Activated CD4-positive, CD25-positive, alpha-beta regulatory T cell treated with anti-CD3 and anti-CD28 coated beads, Interleukin-2, amount 50 U/mL, for 16 hours (primary cell): ENCODE measurements around the gene PPARG.
"Not testable (repeated sequence)": the region's sequence is repeated elsewhere in the genome, so short reads cannot be mapped to it uniquely, and the experiment has no call there.

Source experiments
- DNase-seq: peaks from one replicate; pipeline ENCODE4 v3.0.0-alpha.2; 2020; ENCODE audit warnings: low read depth, low spot score

PPARG gene

DNA sequence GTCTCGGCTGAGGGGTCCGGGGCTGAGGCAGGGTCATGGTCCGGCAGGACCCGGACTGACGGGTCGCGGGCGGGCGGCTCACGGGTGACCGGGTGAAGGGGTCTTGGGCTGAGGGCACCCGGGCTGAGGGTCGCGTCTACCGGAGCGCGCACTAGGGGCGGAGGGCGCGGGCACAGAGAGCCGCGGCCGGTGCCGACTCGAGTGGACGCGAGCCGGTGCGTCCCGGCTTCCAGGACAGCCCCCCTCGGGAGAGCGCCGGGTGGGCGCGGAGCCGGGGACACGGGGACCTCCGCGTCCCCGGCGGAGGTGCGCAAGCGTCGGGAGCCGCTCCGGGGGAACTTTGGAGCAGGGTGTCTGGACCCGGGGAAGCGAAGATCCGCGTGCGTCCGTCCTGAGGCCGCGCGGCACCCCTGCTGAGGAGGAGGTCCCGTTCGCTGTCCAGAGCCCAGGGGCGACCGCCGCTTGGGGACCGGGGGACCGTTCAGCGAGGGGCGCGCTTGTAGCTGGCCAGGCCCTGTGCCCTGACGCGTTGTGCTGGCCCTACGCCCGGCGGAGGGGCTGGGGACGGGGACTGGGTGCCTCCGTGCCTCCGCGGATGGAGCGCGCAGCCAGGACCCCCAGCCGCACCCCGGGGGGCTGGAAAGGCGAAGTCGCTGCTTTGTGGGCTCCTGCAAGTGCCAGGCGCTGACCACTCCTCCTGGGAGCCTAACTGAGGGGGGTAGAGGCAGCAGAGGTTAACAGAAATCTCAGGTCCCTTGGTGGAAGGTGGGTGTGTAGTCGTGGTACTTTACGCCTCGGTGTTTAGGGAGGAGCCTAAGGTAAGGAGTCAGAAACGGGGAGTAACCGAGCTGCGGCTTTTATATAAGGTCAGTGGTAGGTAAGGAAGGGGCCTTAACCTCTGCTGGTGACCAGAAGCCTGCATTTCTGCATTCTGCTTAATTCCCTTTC is at the start of gene PPARG:
Gene PPARG, plus strand, starts transcription at position 889 of the 948 bp plus-strand sequence. CDS start 90,642 bp downstream, outside the sequence.
- DNase-seq, result no peak

- DNase-seq, result no peak
These were observed 49.6 kb upstream of the PPARG start for GRCh38 chr3:12239301-12239700.

- DNase-seq, result no peak
These were observed 46.1 kb upstream of the PPARG start for GRCh38 chr3:12242772-12243171.

GRCh38 chr3:12246497-12247163 is 42.2 kb upstream of the PPARG start:
- no peak for DNase-seq

GRCh38 chr3:12247411-12247810 is 41.5 kb upstream of the PPARG start:
- DNase-seq, result no peak

DNA sequence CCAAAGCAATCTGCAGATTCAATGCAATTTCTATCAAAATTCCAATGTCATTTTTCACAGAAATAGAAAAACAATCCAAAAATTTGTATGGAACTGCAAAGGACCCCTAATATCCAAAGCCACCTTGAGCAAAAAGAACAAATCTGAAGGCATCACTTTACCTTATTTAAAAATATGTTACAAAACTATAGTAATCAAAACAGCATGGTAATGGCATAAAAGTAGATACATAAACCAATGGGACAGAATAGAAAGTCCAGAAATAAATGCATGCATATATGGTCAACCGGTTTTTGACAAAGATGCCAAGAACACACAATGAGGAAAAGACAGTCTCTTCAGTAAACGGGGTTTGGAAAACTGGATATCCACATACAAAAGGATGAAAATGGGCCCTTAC is 39.4 kb upstream of the PPARG start:
- DNase-seq, result no peak

DNA sequence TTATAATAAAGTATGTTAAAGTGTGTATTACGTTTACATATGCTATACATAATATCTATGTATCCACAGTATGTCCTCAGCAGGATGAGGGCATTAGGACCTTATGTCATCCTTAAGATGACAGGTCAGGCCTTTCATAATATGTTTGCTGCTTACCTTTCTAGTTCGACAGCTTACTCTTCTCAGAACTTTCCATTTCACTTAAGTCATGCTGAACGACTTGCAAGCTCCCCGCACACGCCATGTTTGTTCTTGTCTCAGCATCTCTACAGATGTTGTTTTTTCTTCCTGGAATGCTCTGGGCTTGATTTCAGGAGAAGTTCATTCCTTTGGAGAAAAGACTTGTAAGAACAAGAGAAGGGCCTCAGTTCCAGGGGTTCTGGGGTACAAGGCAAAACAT is 36.0 kb upstream of the PPARG start:
- DNase-seq, result no peak

GRCh38 chr3:12253516-12254343 is 35.1 kb upstream of the PPARG start:
- no peak for DNase-seq

GRCh38 chr3:12255393-12255792 is 33.5 kb upstream of the PPARG start:
- DNase-seq, result no peak

GRCh38 chr3:12258911-12259310 is 30.0 kb upstream of the PPARG start:
- DNase-seq, result no peak

- not testable (repeated sequence) for DNase-seq
These were observed 26.7 kb upstream of the PPARG start for GRCh38 chr3:12262173-12262572.

DNA sequence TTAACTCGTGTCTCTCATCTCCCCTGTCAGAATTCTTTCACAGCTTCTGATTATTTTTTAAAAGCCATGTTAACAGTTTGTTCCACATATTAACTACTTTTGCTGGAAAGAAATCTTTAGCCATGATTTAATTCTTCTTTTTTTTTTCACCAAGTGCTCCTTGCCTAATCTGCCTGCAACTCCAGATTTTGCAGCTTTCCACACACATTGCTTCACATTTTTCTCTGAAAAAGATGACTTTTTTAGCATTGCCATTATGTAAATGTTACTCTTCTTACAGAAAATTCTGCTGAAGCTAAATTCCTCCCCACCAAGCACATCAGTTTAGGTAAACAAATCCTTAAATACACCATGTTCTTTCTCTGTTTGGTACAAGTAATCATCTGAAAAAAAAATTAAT is 23.4 kb upstream of the PPARG start:
- no peak for DNase-seq

- no peak for DNase-seq
These were observed 22.8 kb upstream of the PPARG start for GRCh38 chr3:12266038-12266437.

DNA sequence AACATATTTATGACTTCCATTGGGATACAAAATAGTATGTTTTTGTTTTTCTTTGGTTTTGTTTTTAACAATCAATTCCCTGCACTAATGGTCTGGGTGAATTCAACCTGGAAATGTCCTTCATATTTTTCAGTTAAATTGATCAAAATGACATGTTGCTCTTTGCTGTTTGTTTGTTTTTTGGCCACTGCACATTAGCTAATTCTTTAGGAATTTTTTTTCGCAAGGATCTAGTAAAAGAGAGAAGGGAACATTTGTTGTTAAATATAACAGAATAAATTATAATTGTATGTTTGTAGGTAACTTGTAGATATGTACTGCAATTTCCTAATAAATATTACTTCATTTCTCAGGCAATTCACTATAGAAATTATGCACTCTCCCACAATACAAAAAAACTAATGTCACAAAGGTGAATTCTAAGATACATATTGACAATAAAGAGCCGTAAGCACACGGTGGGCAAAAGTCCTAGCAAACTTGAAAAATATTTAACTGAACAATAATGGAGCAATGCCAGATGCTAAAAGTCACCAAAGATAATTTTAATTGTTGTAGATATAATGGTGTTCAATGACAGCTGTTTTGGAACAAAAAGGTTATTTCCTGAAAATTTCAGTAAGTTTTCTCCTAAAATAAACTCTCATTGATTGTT is 21.4 kb upstream of the PPARG start:
- DNase-seq, result no peak

DNA sequence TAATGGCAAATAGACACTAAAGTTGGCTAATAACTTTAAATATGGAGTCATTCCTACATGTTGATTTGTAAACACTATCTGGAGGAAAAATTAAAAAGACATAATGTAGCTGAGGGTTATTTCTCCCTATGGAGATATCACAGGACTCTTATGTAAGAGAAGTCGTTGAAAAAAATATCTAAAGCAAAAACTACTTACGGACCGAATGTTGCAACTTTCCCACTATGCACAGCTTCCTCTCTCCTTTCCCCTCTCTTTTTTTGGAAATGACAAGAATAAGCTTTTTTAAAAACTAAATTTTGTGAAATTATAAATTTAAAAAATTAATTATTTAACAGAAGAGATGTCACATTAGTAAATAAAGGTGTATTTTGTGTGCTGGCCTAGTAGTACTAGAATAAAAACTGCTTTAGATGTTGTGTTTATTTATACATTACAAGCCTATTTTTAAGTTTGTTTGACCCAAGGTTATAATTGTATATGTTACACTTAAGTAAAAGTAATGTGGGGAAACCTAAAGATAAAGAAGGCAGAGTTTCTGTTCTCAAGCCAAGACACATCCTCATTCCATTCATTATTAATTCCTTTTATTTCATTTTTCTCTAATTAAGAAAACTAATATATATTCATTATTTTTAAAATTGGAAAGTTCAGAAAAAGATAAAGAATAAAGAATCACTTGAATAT is 20.7 kb upstream of the PPARG start:
- DNase-seq, result no peak

DNA sequence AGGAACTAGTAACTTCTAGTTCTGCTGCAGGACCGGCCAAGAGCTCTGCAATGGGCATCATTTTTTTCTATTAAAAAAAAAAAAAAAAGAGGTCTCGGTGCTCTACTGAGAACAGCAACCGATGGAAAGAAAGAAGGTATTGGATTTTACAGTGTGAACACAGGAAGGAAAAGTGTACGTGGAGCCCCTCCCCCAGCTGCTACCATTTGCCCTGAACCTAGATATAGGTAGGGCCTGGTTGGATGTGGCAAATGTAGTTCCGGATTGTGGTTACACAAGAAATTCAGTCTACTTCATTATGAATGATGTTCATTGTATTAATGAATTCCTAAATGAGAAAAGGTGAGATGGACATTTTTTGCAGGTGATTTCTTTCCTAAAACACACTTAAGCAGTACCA is 17.9 kb upstream of the PPARG start:
- no peak for DNase-seq

DNA sequence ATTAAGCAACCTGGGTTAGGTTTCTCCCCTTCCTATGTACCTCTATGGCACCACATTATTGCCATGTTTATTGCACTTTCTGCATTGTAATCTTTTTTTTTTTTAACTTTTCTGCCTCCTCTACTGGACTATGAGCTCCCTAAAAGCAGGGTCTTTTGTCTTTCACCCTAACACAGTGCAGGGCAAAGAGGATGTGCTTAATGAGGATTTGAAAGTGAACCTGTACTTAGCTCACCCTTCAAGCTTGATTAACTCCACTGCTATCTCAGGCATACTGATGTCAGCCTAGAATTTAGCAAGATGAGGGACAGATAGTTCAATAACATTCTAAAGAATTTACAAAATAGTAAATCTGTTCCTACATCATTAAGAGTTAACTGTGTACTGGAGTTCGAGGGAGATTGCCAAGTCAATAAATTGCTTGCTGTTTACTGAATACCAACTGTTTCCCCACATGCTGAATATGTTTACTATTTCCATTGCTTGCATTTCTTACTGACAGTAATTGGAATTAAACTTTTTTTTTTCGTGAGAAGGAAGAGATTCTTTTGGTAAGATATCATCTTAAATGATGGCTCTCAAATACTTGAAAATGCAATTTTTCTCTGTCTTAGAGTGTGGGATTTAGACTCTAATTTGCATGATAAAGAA is 15.7 kb upstream of the PPARG start:
- DNase-seq, result no peak

DNA sequence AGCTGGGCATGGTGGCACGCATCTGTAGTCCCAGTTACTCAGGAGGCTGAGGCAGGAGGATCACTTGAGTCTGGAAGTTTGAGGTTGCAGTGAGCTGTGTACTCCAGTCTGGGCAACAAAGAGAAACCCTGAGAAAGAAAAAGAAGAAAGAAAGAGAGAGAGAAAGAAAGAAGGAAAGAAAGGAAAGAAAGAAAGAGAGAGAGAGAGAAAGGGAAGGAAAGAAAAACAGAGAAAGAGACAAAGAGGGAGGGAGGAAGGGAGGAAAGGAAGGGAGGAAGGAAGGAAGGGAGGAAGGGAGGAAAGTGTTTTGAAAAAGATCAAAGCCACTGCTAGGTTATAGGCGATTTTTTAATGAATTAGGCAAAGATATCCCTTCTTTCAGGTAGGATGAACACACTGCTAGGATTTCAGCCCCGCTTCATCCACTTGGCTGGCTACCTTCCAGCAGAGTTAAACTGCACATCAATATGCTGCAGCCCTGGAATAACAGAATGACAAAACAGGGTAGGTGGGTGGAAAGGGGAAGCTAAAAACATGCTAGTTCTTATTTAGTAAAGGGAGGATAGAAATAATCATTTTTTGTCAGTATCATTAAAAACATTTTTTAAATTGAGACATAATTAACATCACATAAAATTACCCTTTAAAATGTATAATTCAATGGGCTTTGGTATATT is 12.8 kb upstream of the PPARG start:
- no peak for DNase-seq

DNA sequence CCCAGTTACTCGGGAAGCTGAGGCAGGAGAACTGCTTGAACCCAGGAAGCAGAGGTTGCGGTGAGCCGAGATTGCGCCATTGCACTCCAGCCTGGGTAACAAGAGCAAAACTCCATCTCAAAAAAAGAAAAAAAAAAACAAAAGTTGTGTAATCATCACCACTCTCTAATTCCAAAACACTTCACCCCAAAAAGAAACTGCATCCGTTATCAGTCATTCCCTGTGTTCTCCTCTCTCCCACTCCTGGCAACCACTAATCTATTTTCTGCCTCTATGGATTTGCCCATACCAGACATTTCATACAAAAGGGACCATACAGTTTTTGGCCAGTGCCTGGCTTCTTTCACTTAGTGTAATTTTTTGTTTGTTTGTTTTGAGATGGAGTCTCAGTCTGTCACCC is 12.0 kb upstream of the PPARG start:
- DNase-seq, result not testable (repeated sequence)

DNA sequence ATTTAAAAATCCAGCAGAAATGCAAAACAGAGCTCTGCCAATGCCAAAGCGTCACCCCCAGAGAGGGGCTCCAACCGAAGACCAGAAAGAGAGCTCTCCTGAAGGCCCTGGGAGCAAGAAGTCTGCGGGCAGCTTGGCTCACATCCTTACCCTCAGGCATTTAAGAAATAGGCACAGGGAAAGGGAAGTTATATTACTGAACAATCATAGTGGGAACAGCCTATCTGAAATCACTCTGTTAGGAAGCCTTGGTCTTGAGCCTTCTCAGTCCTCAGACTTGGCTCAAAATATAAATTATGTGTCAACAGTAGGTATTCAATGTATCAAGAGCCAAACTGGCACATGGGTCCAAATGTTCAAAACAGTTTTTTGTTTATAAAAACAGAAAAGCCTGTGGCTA is 10.3 kb upstream of the PPARG start:
- DNase-seq, result no peak
